Endothelial cell of umbilical vein (primary cell): ENCODE data around the gene IWS1. TPM values are rescaled to one million over a fixed set of nuclear protein-coding genes. Genes with fewer than 3 reads are reported as not detected.

Source experiments
- BruUV-seq: library from RNA; stranded (reverse); fragments of 400-500 nt; replicated peaks from 2 replicates; lab custom pipeline; 2021; lab: Mats Ljungman, UMichigan
- CTCF ChIA-PET: fragments of 300-600, 350-600 bp; sonication (Branson Sonifier 250); formaldehyde crosslinking; loops from one replicate; lab custom pipeline; 2021; ENCODE audit warnings: antibody characterized with exemption, inconsistent platforms; lab: Charles Lee
- POLR2A ChIA-PET: fragments of 300-600, 350-600 bp; sonication (Branson Sonifier 250); formaldehyde crosslinking; loops from one replicate; lab custom pipeline; 2021; ENCODE audit warnings: antibody characterized with exemption, inconsistent platforms; lab: Charles Lee
- DNase-seq: peaks from one replicate; pipeline ENCODE4 v3.0.0-alpha.2; 2011; ENCODE audit warnings: low read depth, low spot score
- FAIRE-seq: peaks from 2 replicates; lab custom pipeline; 2011; peaks lifted over from hg19 to GRCh38; lab: Jason Lieb, UNC
- H2AFZ ChIP-seq: 2 replicates; pipeline ENCODE4 v1.6.0; 2012; ENCODE audit warnings: low read depth, low read length, control low read depth, inconsistent platforms
- H3K27ac ChIP-seq: 2 replicates; pipeline ENCODE4 v1.5.1; 2011; ENCODE audit warnings: low read depth, mild to moderate bottlenecking, control low read depth, low read length, moderate library complexity; ENCODE audit not compliant: insufficient read depth
- H3K27me3 ChIP-seq, 2 experiments: 2 replicates each; pipeline versions ENCODE4 v1.6.0 to v1.6.1; 2011; ENCODE audit warnings: low read length in 2 of 2, mixed read lengths in 1 of 2; ENCODE audit not compliant: control insufficient read depth in 2 of 2, insufficient read depth in 2 of 2
- H3K36me3 ChIP-seq, 2 experiments: 2 replicates in 1 of 2; 3 replicates in 1 of 2; pipeline ENCODE4 v1.5.1; 2011; ENCODE audit warnings: low read length in 2 of 2, mild to moderate bottlenecking in 1 of 2, moderate library complexity in 1 of 2; ENCODE audit not compliant: control insufficient read depth in 2 of 2, insufficient read depth in 2 of 2; ENCODE audit errors: extremely low read depth in 1 of 2
- H3K4me1 ChIP-seq: 3 replicates; pipeline ENCODE4 v1.5.1; 2011; ENCODE audit warnings: mild to moderate bottlenecking, low read length; ENCODE audit not compliant: control insufficient read depth, insufficient read depth; ENCODE audit errors: extremely low read depth
- H3K4me2 ChIP-seq: 2 replicates; pipeline ENCODE4 v1.6.1; 2011; ENCODE audit warnings: low read length, control low read depth, mixed read lengths; ENCODE audit not compliant: insufficient read depth
- H3K4me3 ChIP-seq, 3 experiments: fragments of 200-600 bp in 1 of 3; sonication (generic), shearing (Covaris generic) in 1 of 3; replicated peaks in 1 of 3; 2 replicates each; pipeline ENCODE4 v1.5.1; 2011 to 2016; ENCODE audit warnings: control low read depth in 3 of 3, low read length in 3 of 3, mild to moderate bottlenecking in 2 of 3, inconsistent platforms in 1 of 3, low read depth in 1 of 3, moderate library complexity in 1 of 3; ENCODE audit not compliant: insufficient read depth in 1 of 3
- H3K79me2 ChIP-seq: 2 replicates; pipeline ENCODE4 v1.6.0; 2012; ENCODE audit warnings: low read length, inconsistent platforms; ENCODE audit not compliant: control insufficient read depth, insufficient read depth
- H3K9ac ChIP-seq: replicated peaks from 2 replicates; pipeline ENCODE3; 2011; ENCODE audit warnings: low read length, control low read depth; ENCODE audit not compliant: insufficient read depth; ENCODE audit errors: extremely low read depth
- H3K9me1 ChIP-seq: replicated peaks from 3 replicates; pipeline ENCODE4 v1.6.0; 2011; ENCODE audit warnings: mild to moderate bottlenecking, low read length; ENCODE audit not compliant: control insufficient read depth, insufficient read depth; ENCODE audit errors: extremely low read depth
- H3K9me3 ChIP-seq: replicated peaks from 2 replicates; pipeline ENCODE4 v1.5.1; 2012; ENCODE audit warnings: low read length, inconsistent platforms; ENCODE audit not compliant: control insufficient read depth, insufficient read depth
- H4K20me1 ChIP-seq: replicated peaks from 2 replicates; pipeline ENCODE3; 2011; ENCODE audit warnings: mild to moderate bottlenecking, low read length; ENCODE audit not compliant: control insufficient read depth, insufficient read depth; ENCODE audit errors: extremely low read depth
- CTCF ChIP-seq, 2 donors: IDR thresholded peaks; 1 replicate in 1 of 2; 2 replicates in 1 of 2; pipeline ENCODE4 v1.5.1; 2011; ENCODE audit warnings: low read length in 2 of 2, mild to moderate bottlenecking in 2 of 2, moderate library complexity in 2 of 2, control low read depth in 1 of 2, inconsistent platforms in 1 of 2, low read depth in 1 of 2; ENCODE audit not compliant: insufficient read depth in 1 of 2; ENCODE audit errors: extremely low read depth in 1 of 2
- EZH2 ChIP-seq: IDR thresholded peaks from 2 replicates; pipeline ENCODE4 v1.6.1; 2012; ENCODE audit warnings: borderline replicate concordance, low read depth, mild to moderate bottlenecking, moderate library complexity, low read length, inconsistent platforms; ENCODE audit not compliant: severe bottlenecking
- FOS ChIP-seq: IDR thresholded peaks from 2 replicates; pipeline ENCODE4 v1.6.1; 2011; ENCODE audit warnings: mild to moderate bottlenecking, low read length, moderate library complexity, borderline replicate concordance; ENCODE audit not compliant: insufficient read depth
- GATA2 ChIP-seq: IDR thresholded peaks from 2 replicates; pipeline ENCODE4 v1.7.0; 2011; ENCODE audit warnings: low read depth, mild to moderate bottlenecking, moderate library complexity, mixed read lengths, low read length; ENCODE audit not compliant: insufficient read length, insufficient read depth
- JUN ChIP-seq: IDR thresholded peaks from 2 replicates; pipeline ENCODE4 v1.6.1; 2011; ENCODE audit warnings: borderline replicate concordance, low read depth; ENCODE audit not compliant: insufficient read length, insufficient read depth
- MYC ChIP-seq: IDR thresholded peaks from one replicate; pipeline ENCODE4 v1.6.1; 2011; ENCODE audit warnings: mild to moderate bottlenecking, low read depth, low read length
- POLR2A ChIP-seq: IDR thresholded peaks from 2 replicates; pipeline ENCODE4 v1.6.1; 2012; ENCODE audit warnings: low read depth, mild to moderate bottlenecking, control low read depth, low read length
- POLR2AphosphoS5 ChIP-seq: IDR thresholded peaks from 2 replicates; pipeline ENCODE4 v1.6.1; 2012; ENCODE audit warnings: low read depth, mild to moderate bottlenecking, control low read depth, low read length, moderate library complexity; ENCODE audit not compliant: insufficient read depth
- dilution Hi-C: fragments of 300-500 bp; cut with MboI; formaldehyde crosslinking; loops from one replicate; pipeline ENCODE4 v1.15.0; 2019; ENCODE audit warnings: low sequenced_read_pairs; ENCODE audit not compliant: extremely low pct_ligation_motif_present
- intact Hi-C: fragments of 100-400 bp; cut with micrococcal nuclease; formaldehyde crosslinking; loops from one replicate; pipeline ENCODE4 v1.10.0; 2022
- polyA plus RNA-seq, 4 experiments: library from polyadenylated mRNA; depleted of rRNA in 3 of 4; stranded (reverse) in 3 of 4; unstranded in 1 of 4; fragments of >200 nt; gene quantifications; 2 replicates each; pipeline versions ENCODE4 v1.2.1 to v1.2.3, GENCODE V29; 2011 to 2012; ENCODE audit warnings: missing spikeins in 1 of 4
- total RNA-seq: library from RNA; stranded (reverse); gene quantifications from 2 replicates; pipeline ENCODE4 v1.2.3, GENCODE V29; 2021
- TF ChIP-seq, protein P1 (sequence below): IDR thresholded peaks from 2 replicates; pipeline ENCODE4 v1.6.1; 2011; ENCODE audit not compliant: insufficient read depth, insufficient read length

The IWS1 gene
- total and polyA plus RNA-seq, 2 donors (not counting 3 experiments of a cell fraction or from before 2014, with no cell fraction given) = 14.7 to 51.0 TPM

DNA sequence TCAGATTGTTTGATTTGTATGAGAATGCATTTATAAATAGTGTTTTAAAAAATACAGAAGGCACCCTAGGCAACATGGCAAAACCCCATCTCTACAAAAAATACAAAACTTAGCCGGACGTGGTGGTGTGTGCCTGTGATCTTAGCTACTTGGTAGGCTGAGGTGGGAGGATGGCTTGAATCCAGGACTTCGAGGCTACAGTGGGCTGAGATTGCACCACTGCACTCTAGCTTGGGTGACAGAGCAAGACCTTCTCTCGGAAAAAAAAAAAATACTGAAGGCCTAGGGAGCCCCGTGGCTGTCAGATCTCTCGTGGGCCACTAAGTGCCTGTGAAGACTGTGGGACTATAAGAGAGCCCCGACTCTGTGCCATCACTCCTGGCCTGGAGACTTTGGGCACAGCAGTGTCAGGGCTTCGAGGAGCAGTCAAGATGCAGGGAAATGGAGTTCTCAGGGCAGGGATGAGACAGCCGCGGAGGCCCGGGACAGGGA, 49.7 kb upstream of the IWS1 start:
- dilution Hi-C loops (no loop called here), intact Hi-C loops (no loop called here)
- Histone ChIP-seq H3K4me3 (no peak overlapping the region), H3K27me3 (peaks cover 2 to 3% of the 10 kb centered on the region in 2 experiments), H3K4me1 (no peaks in the 10 kb centered on the region), H3K9me1 (no peaks in the 10 kb centered on the region), H3K9me3 (no peaks in the 10 kb centered on the region), H3K79me2 (no peaks in the 10 kb centered on the region), H4K20me1 (no peaks in the 10 kb centered on the region), H3K36me3 (no peaks in the 10 kb centered on the region), H3K27ac (no peak overlapping the region), H3K4me2 (no peak overlapping the region), H3K9ac (no peak overlapping the region), H2AFZ (no peak overlapping the region)
- CTCF ChIA-PET = interaction anchor here (1.1 to 7.0 kb wide), 2 partner anchors 15 to 120 kb away, joined by 3 to 61 read pairs; no protein-coding TSS in a partner anchor
- TF ChIP-seq POLR2A (no peak), EZH2 (no peak), FOS (no peak), POLR2AphosphoS5 (no peak), JUN (no peak), GATA2 (no peak), CTCF (IDR thresholded peaks at IDR 0.05; ENCODE audit: extremely low read depth in 1 of 2, insufficient read depth in 1 of 2, low read depth in 1 of 2, low read length in 2 of 2) (no peak), MYC (no peak)
- TF ChIP-seq, protein P1, sequence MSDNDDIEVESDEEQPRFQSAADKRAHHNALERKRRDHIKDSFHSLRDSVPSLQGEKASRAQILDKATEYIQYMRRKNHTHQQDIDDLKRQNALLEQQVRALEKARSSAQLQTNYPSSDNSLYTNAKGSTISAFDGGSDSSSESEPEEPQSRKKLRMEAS = no peak
- no TSS peak for BruUV-seq
- POLR2A ChIA-PET = no interaction called here
- FAIRE-seq = no peak
- no peak for DNase-seq
